HepG2 (cell line): ENCODE measurements around the gene HINT1. TPM values are rescaled to one million over a fixed set of nuclear protein-coding genes. Genes with fewer than 3 reads are reported as not detected.

Source experiments
- ATAC-seq: fragments of 200-7000 bp; cut with Tn5 transposase; 3 replicates; pipeline ENCODE4 v1.9.1; 2020; ENCODE audit warnings: mild to moderate bottlenecking, moderate library complexity
- BruUV-seq: library from RNA; stranded (reverse); fragments of 400-500 nt; replicated peaks from 2 replicates; lab custom pipeline; 2021; lab: Mats Ljungman, UMichigan
- CTCF ChIA-PET: fragments of 300-600 bp; formaldehyde crosslinking; extraction: SDS; loops from one replicate; lab custom pipeline; 2021; ENCODE audit warnings: low total read pairs, inconsistent platforms, low intra/inter-chr PET ratio; lab: Yijun Ruan, JAX
- POLR2A ChIA-PET: fragments of 350-600 bp; sonication (Branson Sonifier 250); formaldehyde crosslinking; loops from one replicate; lab custom pipeline; 2020; ENCODE audit warnings: antibody characterized with exemption, inconsistent platforms; lab: Yijun Ruan, JAX
- DNase-seq: peaks from one replicate; pipeline ENCODE4 v3.0.0-alpha.2; 2015; ENCODE audit warnings: low spot score
- FAIRE-seq: peaks from 3 replicates; lab custom pipeline; 2011; peaks lifted over from hg19 to GRCh38; lab: Jason Lieb, UNC
- H2AFZ ChIP-seq: one replicate; pipeline ENCODE4 v1.6.1; 2011; ENCODE audit warnings: low read length, inconsistent platforms
- H3K27ac ChIP-seq: fragments of 300-600 bp; 3 replicates; pipeline ENCODE4 v1.8.0; 2011; ENCODE audit warnings: mixed run types, mild to moderate bottlenecking, mixed read lengths, low read length, inconsistent platforms; ENCODE audit not compliant: insufficient read depth; ENCODE audit errors: extremely low read length
- H3K27me3 ChIP-seq, 2 experiments: fragments of 200-600 bp in 1 of 2; 2 replicates in 1 of 2; 3 replicates in 1 of 2; pipeline versions ENCODE4 v1.6.0 to v1.8.0; 2011; ENCODE audit warnings: low read length in 2 of 2, mild to moderate bottlenecking in 2 of 2, moderate library complexity in 2 of 2, inconsistent platforms in 1 of 2; ENCODE audit not compliant: insufficient read depth in 2 of 2, control insufficient read depth in 1 of 2
- H3K36me3 ChIP-seq, 2 experiments: fragments of 200-600 bp in 1 of 2; replicated peaks in 1 of 2; 2 replicates in 1 of 2; 3 replicates in 1 of 2; pipeline versions ENCODE4 v1.5.1 to v1.8.0; 2011; ENCODE audit warnings: low read length in 2 of 2, inconsistent platforms in 1 of 2; ENCODE audit not compliant: insufficient read depth in 2 of 2, control insufficient read depth in 1 of 2
- H3K4me1 ChIP-seq: 2 replicates; pipeline ENCODE4 v1.5.1; 2012; ENCODE audit warnings: low read length, inconsistent platforms; ENCODE audit not compliant: insufficient read depth
- H3K4me2 ChIP-seq: 2 replicates; pipeline ENCODE4 v1.6.0; 2011; ENCODE audit warnings: low read depth, low read length, inconsistent platforms
- H3K4me3 ChIP-seq, 3 experiments: fragments of 200-600 bp in 1 of 3; sonication (generic), shearing (Covaris generic) in 1 of 3; replicated peaks in 1 of 3; 2 replicates each; pipeline ENCODE4 v1.5.1; 2011 to 2016; ENCODE audit warnings: low read length in 3 of 3, inconsistent platforms in 2 of 3, low read depth in 2 of 3, mild to moderate bottlenecking in 2 of 3, control low read depth in 1 of 3, mixed read lengths in 1 of 3; ENCODE audit not compliant: insufficient read depth in 1 of 3
- H3K79me2 ChIP-seq: one replicate; pipeline ENCODE4 v1.6.1; 2011; ENCODE audit warnings: low read length, inconsistent platforms; ENCODE audit not compliant: insufficient read depth
- H3K9ac ChIP-seq: 2 replicates; pipeline ENCODE4 v1.6.0; 2011; ENCODE audit warnings: mild to moderate bottlenecking, low read depth, low read length, inconsistent platforms; ENCODE audit not compliant: insufficient read depth
- H3K9me3 ChIP-seq: 2 replicates; pipeline ENCODE4 v1.5.1; 2012; ENCODE audit warnings: mild to moderate bottlenecking, low read length
- H4K20me1 ChIP-seq: 2 replicates; pipeline ENCODE4 v1.6.0; 2011; ENCODE audit warnings: inconsistent platforms, mild to moderate bottlenecking, low read length, moderate library complexity; ENCODE audit not compliant: insufficient read depth
- CBX2 ChIP-seq, 2 experiments: fragments of 200-600 bp in 1 of 2; sonication (generic); formaldehyde crosslinking in 1 of 2; IDR thresholded peaks; 2 replicates each; pipeline versions ENCODE4 v1.7.0 to v1.8.1; 2018 to 2022; ENCODE audit warnings: low read depth in 2 of 2, low read length in 1 of 2, mild to moderate bottlenecking in 1 of 2, missing genetic modification reagents in 1 of 2
- LBX2 ChIP-seq: sonication (generic); formaldehyde crosslinking; IDR thresholded peaks from 2 replicates; pipeline ENCODE4 v1.5.0; 2020; ENCODE audit warnings: missing genetic modification reagents, mild to moderate bottlenecking, borderline replicate concordance
- NFAT5 ChIP-seq: sonication (generic); formaldehyde crosslinking; IDR thresholded peaks from 2 replicates; pipeline ENCODE4 v1.4.0; 2020; ENCODE audit warnings: missing genetic modification reagents
- SRSF1 ChIP-seq: fragments of 200-400 bp; formaldehyde crosslinking; optimal IDR thresholded peaks from 2 replicates; pipeline ENCODE3; 2017; ENCODE audit warnings: mild to moderate bottlenecking, low read depth, low read length, moderate library complexity
- ZKSCAN8 ChIP-seq: IDR thresholded peaks from 2 replicates; pipeline ENCODE4 v1.6.1; 2016; ENCODE audit warnings: borderline replicate concordance, missing genetic modification reagents, missing compliant biosample characterization
- ZNF230 ChIP-seq: sonication (generic); formaldehyde crosslinking; IDR thresholded peaks from 2 replicates; pipeline ENCODE4 v1.4.0; 2020; ENCODE audit warnings: mild to moderate bottlenecking, missing genetic modification reagents
- ZNF530 ChIP-seq: sonication (generic); formaldehyde crosslinking; IDR thresholded peaks from 2 replicates; pipeline ENCODE4 v1.5.0; 2020; ENCODE audit warnings: low read depth, mild to moderate bottlenecking, missing genetic modification reagents
- ZNF629 ChIP-seq: sonication (generic); formaldehyde crosslinking; conservative IDR thresholded peaks from 2 replicates; pipeline ENCODE4 v1.5.0; 2020; ENCODE audit warnings: missing genetic modification reagents
- ZNF766 ChIP-seq: sonication (generic); formaldehyde crosslinking; IDR thresholded peaks from 2 replicates; pipeline ENCODE4 v1.5.0; 2020; ENCODE audit warnings: missing genetic modification reagents, borderline replicate concordance
- ZNF770 ChIP-seq: sonication (generic); formaldehyde crosslinking; IDR thresholded peaks from 2 replicates; pipeline ENCODE4 v1.5.0; 2020; ENCODE audit warnings: mild to moderate bottlenecking, missing genetic modification reagents
- ZNF841 ChIP-seq: sonication (generic); formaldehyde crosslinking; IDR thresholded peaks from 2 replicates; pipeline ENCODE4 v1.8.1; 2023; ENCODE audit warnings: missing genetic modification reagents, borderline replicate concordance
- ZSCAN29 ChIP-seq: sonication (generic); formaldehyde crosslinking; conservative IDR thresholded peaks from 2 replicates; pipeline ENCODE4 v1.4.0; 2020; ENCODE audit warnings: mild to moderate bottlenecking, missing genetic modification reagents
- in situ Hi-C: cut with HindIII; loops from 2 replicates; pipeline ENCODE4 v1.10.0; 2017; ENCODE audit warnings: low pct_unique_long_range_greater_than_20kb; ENCODE audit not compliant: extremely low pct_ligation_motif_present
- intact Hi-C: fragments of 100-400 bp; cut with micrococcal nuclease; formaldehyde crosslinking; loops from one replicate; pipeline ENCODE4 v1.10.0; 2022; ENCODE audit not compliant: unreplicated experiment
- polyA plus RNA-seq, 8 experiments: library from polyadenylated mRNA; depleted of rRNA in 3 of 8; stranded (reverse) in 7 of 8; unstranded in 1 of 8; fragments of >200 nt; fragmentation: Illumina TruSeq in 4 of 8; extraction: Trizol in 4 of 8; gene quantifications; 2 replicates each; pipeline versions ENCODE4 v1.2.1 to v1.2.3, GENCODE V29; 2011 to 2016; ENCODE audit warnings: low read depth in 4 of 8, missing spikeins in 1 of 8, mixed read lengths in 1 of 8; ENCODE audit not compliant: insufficient read depth in 1 of 8
- total RNA-seq, 5 experiments: library from RNA; depleted of rRNA; stranded (reverse); fragments of >200 nt; fragmentation: Illumina TruSeq; extraction: Trizol; gene quantifications; 2 replicates each; pipeline ENCODE4 v1.2.3, GENCODE V29; 2016; ENCODE audit warnings: low read depth in 1 of 5
- TF ChIP-seq, protein P1 (sequence below): sonication (generic); formaldehyde crosslinking; IDR thresholded peaks from 2 replicates; pipeline ENCODE4 v1.4.0; 2020; ENCODE audit warnings: mild to moderate bottlenecking, missing genetic modification reagents
- TF ChIP-seq, protein P2 (sequence below): sonication (generic); formaldehyde crosslinking; IDR thresholded peaks from 2 replicates; pipeline ENCODE4 v1.5.0; 2020; ENCODE audit warnings: mild to moderate bottlenecking, missing genetic modification reagents

Gene HINT1
- total and polyA plus RNA-seq, 2 of the 13 experiments (the other 11 are each of a cell fraction or from before 2014, with no cell fraction given): 428 to 997 TPM

- no peak overlapping the region for H3K27ac ChIP-seq
- no peaks in the 10 kb centered on the region for H3K27me3 ChIP-seq
- in situ Hi-C loops (no loop called here), intact Hi-C loops (no loop called here)
- H3K79me2 ChIP-seq: no peaks in the 10 kb centered on the region
- H3K36me3 ChIP-seq: 0 out of 5 replicates have a peak, but pooled peaks cover 0 to 7% of the 10 kb centered on the region in 2 experiments
- BruUV-seq: no TSS peak
- no peaks in the 10 kb centered on the region for H3K4me1 ChIP-seq
- ChIA-PET POLR2A (no interaction called here), CTCF (no interaction called here)
- DNase-seq: no peak
- no peak overlapping the region for H3K9ac ChIP-seq
- no peak for FAIRE-seq
- no peak overlapping the region for H3K4me2 ChIP-seq
- ATAC-seq: no peak
- no peak overlapping the region for H3K4me3 ChIP-seq
- H3K9me3 ChIP-seq: no peaks in the 10 kb centered on the region
- no peaks in the 10 kb centered on the region for H4K20me1 ChIP-seq
- no peak overlapping the region for H2AFZ ChIP-seq
- TF ChIP-seq, protein P1, sequence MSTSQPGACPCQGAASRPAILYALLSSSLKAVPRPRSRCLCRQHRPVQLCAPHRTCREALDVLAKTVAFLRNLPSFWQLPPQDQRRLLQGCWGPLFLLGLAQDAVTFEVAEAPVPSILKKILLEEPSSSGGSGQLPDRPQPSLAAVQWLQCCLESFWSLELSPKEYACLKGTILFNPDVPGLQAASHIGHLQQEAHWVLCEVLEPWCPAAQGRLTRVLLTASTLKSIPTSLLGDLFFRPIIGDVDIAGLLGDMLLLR (CRISPR knock-in tag): no peak
- TF ChIP-seq ZNF841: no peak
- TF ChIP-seq ZNF629 (CRISPR knock-in tag): no peak
- TF ChIP-seq ZKSCAN8 (CRISPR knock-in tag): no peak
- no peak for TF ChIP-seq LBX2 (CRISPR knock-in tag)
- TF ChIP-seq, protein P2, sequence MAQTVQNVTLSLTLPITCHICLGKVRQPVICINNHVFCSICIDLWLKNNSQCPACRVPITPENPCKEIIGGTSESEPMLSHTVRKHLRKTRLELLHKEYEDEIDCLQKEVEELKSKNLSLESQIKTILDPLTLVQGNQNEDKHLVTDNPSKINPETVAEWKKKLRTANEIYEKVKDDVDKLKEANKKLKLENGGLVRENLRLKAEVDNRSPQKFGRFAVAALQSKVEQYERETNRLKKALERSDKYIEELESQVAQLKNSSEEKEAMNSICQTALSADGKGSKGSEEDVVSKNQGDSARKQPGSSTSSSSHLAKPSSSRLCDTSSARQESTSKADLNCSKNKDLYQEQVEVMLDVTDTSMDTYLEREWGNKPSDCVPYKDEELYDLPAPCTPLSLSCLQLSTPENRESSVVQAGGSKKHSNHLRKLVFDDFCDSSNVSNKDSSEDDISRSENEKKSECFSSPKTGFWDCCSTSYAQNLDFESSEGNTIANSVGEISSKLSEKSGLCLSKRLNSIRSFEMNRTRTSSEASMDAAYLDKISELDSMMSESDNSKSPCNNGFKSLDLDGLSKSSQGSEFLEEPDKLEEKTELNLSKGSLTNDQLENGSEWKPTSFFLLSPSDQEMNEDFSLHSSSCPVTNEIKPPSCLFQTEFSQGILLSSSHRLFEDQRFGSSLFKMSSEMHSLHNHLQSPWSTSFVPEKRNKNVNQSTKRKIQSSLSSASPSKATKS (CRISPR knock-in tag): no peak
- TF ChIP-seq ZNF766 (CRISPR knock-in tag): no peak
- no peak for TF ChIP-seq SRSF1
- TF ChIP-seq ZNF770 (CRISPR knock-in tag): no peak
- TF ChIP-seq ZSCAN29 (CRISPR knock-in tag): no peak
- TF ChIP-seq ZNF230 (CRISPR knock-in tag): no peak
- TF ChIP-seq CBX2 (IDR thresholded peaks at IDR 0.05; ENCODE audit: low read depth, low read length): no peak
- TF ChIP-seq CBX2 (CRISPR knock-in tag; IDR thresholded peaks at IDR 0.05; ENCODE audit: low read depth): no peak
- no peak for TF ChIP-seq NFAT5 (CRISPR knock-in tag)
- no peak for TF ChIP-seq ZNF530
These were observed 30.6 kb upstream of the HINT1 start for GRCh38 chr5:131195696-131196095.
